Measurements from ENCODE around the gene CIRBP.

The CIRBP gene

GRCh38 chr19:1269065-1269477, at the start of gene CIRBP:
Gene CIRBP (plus strand): TSS chr19:1269332. CDS start chr19:1270934, 1,602 bp downstream.
- DNase-seq = peak; percentile 94 to 95

DNA sequence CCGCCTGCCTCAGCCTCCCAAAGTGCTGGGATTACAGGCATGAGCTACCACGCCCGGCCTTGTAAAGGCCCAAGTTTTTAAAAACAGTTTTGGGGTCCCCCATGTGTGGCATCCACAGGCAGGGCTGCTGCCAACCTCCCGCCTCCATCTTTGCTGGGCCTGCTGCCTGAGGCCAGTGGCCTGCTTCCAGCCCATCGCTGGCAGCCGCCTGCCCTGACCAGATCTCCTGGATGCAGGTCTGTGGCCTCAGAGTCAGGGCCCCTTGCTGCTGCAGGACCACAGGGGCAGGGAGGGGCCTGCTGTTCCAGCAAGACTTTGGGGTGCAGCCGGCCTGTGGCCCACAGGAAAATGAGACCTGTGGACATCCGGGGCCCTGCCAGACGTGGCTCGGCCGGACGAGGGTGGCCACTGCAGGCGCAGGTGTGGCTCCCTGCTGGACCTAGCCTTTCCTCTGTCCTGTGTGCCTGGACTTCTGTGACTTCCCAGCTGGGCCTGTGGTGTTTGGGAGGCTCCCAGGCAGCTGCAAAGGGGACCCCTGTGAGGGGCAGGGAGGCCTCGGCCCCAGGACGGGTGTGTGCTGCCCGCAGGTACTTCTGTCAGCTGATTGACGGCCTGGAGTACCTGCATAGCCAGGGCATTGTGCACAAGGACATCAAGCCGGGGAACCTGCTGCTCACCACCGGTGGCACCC, 49.2 kb upstream of the CIRBP start:
- DNase-seq = no peak

DNA sequence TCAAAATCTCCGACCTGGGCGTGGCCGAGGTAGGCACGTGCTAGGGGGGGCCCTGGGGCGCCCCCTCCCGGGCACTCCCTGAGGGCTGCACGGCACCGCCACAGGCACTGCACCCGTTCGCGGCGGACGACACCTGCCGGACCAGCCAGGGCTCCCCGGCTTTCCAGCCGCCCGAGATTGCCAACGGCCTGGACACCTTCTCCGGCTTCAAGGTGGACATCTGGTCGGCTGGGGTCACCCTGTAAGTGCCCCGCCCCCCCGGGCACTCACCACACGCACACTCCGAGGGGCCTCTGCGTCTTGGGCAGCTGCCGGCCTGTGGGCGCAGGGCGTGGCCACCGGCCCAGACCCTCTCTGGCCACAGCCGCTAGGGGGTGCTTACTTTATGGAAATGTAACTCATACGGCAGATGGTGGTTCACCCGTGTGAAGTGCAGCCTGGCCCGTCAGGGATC, 48.6 kb upstream of the CIRBP start:
- DNase-seq = no peak

DNA sequence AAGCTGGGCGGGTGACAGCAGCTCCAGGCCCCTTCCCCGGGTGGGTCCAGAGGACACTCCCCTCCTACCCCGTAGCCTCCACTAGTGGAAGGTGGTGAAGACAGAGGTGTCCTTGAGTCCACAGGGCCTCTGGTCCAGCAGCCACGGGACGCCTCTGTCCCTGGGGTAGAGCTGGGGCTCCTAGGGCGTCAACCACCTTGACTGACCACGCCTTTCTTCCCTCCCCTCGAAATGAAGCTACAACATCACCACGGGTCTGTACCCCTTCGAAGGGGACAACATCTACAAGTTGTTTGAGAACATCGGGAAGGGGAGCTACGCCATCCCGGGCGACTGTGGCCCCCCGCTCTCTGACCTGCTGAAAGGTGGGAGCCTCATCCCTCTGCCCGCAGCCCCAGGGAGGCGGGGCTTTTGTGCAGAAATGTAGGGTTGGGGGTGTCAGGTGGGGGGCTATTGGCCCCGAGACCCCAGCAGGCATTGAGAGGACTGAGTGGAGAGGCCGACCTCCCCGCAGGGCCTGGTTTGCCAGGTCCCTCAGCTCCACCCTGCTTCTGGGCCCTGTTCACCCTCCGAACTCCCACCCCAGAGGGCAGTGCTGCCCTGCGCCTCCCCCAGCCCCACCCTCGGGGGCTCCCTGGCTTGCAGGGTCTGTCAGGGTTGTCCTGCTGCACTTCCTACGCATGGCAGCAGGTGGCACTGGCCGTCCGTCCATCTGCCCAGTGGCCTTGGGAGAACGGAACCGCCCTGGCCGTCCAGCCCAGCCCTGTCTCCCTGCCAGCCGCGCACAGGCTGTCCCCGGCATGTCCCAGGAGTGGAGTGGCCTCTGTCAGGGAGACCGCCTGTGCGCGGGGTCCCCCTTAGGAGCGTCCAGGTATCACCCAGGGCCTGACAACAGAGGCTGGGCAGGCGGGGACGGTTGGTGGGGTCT, 47.9 kb upstream of the CIRBP start:
- no peak for DNase-seq

DNA sequence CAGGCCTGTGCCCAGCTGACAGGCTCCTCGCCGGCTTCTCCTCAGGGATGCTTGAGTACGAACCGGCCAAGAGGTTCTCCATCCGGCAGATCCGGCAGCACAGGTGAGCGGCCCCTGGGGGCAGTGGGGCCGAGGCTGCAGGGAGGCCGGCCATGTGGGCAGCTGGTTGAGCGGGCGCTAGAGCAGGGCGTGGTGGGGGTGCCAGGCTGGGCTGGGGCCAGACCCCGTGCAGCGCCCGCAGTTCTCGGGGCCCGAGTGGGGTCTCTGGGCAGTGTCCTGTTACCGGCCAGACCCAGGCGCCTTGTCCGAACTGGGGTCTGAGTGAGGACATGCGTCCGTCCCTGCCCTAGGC, 47.3 kb upstream of the CIRBP start:
- DNase-seq = no peak

- no peak for DNase-seq
These were observed 46.7 kb upstream of the CIRBP start for GRCh38 chr19:1222394-1222793.

DNA sequence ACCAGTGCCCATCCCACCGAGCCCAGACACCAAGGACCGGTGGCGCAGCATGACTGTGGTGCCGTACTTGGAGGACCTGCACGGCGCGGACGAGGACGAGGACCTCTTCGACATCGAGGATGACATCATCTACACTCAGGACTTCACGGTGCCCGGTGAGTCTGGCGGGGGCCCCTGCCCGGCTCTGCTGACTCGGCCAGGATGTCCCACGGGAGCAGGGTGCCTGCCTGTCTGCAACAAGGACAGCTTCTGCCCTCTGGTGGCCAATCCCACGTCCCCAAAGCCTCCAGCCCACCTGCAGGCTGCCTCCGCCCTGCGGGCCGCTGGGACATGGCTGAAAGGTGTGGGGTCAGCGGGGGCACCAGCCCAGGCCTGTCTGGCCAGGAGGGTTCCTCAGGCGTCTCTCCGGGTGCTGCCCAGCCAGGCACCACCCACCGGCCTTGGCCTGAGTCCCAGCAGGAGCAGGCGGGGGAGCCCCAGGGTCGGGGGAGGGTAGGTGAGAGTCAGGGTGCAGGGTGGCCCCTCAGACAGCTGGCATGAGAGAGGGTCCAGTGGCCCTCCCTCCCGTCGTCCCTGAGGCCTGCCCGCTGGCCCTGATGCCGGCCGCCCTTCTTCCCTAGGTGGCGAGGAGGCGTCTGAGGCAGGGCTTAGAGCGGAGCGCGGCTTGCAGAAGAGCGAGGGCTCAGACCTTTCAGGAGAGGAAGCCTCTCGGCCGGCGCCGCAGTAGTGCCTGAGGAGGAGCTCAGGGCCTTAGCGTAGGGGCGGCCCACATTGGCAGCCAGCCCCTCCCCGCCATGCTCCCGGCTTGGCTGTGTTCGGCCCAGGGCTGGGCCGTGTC, 45.9 kb upstream of the CIRBP start:
- DNase-seq = no peak

GRCh38 chr19:1224047-1224825, 44.9 kb upstream of the CIRBP start:
- no peak for DNase-seq

DNA sequence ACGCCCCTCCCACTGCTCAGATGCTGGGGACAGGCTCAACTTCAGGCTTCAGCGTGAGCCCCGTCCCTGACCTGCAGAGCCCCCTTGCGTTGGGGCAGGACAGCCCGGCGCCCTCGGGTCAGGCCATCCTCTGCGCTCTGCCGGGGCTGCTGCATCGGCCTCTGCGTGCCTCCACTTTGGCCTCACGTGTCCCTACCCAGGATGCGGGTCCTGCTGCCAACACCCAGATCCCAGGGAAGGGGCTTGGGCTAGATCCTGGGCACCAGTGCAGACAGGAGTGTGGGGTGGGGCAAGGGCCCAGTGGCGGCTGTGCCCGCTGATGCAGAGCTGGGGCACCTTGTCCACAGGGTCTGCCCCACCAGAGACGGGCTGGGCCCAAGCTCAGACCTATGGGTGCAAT, 44.3 kb upstream of the CIRBP start:
- no peak for DNase-seq

- DNase-seq = no peak
These were observed 43.5 kb upstream of the CIRBP start for GRCh38 chr19:1225440-1226226.

- DNase-seq = no peak
These were observed 43.0 kb upstream of the CIRBP start for GRCh38 chr19:1226227-1226518.

- no peak for DNase-seq
These were observed 42.4 kb upstream of the CIRBP start for GRCh38 chr19:1226522-1227303.

- DNase-seq = no peak
These were observed 41.7 kb upstream of the CIRBP start for GRCh38 chr19:1227304-1228054.

DNA sequence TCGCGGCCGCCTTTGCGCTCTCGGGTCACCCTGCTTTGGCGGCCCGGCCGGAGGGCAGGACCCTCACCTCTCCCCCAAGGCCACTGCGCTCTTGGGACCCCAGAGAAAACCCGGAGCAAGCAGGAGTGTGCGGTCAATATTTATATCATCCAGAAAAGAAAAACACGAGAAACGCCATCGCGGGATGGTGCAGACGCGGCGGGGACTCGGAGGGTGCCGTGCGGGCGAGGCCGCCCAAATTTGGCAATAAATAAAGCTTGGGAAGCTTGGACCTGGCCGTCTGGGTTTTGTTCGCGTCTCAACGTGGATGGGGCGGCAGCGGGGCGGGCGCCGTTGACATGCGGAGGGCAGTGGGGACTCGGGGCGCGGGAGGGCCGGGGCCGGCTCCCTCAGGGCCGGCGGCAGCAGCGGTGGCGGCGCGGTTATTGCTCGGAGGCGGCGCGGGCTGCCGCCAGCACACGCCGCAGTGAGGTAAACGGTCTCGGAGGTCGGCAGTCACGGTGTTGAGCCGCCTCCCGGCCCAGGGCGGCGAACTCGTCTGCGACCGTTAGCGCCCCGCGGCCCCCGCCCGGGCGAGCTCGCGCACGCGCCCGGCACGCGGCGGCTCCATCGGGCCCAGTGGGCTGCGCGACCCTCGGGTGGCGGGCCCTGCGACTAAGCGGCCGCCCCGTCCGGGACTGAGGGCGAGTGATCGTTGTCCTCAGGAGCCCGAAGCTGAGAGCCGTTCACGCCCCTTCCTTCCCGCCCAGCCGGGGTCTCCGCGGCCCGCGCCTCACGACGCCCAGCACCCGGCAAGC, 40.8 kb upstream of the CIRBP start:
- DNase-seq = no peak

DNA sequence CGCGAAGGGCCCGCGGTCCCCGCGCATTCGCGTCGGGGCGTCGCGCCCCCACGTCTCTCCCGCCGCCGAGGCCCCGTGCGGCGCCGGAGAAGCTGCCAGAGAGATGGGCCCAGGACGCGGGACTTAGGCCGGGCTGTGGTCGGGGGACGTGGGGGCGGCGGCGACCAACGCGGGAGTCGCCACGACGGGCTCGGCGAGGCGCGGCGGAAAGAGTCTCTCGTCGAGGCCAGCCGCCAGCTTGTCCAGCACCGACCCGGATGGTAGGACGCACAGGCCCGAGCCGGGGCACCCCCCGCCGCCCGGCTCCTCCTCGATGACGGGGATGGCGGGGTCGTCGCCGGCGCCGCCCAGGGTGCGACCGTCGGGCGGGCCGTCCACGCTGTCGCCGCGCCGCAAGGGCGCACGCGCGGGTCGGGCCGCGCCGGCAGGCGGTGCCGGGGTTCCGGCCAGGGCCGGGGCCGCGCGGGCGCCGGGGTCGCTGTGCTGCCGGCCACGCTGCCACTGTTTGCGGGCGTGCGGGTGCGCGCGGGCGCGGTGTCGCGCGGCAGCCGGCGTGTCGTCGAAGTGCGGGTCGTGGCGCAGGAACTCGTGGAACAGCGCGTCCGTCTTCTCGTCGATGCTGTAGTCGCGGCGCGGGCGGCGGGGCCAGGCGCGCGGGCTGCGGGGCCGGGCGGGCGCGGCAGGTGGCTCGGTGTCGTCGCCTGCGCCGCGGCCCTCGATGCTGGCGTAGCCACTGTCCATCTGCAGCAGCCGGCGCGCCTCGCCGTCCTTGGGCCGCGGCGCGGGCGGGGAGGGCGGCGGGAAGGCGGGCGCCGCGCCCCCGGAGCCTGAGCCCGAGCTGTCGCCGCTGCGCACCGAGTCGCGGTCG, 39.8 kb upstream of the CIRBP start:
- DNase-seq = no peak

GRCh38 chr19:1229924-1230782, 39.0 kb upstream of the CIRBP start:
- no peak for DNase-seq

GRCh38 chr19:1230783-1231489, 38.2 kb upstream of the CIRBP start:
- DNase-seq = no peak

Measured in AML-193 (cell line).